ENCODE measurements around the gene NIPAL3.
A peak's percentile ranks its signal among the peaks of the same experiment; 100 is the strongest.

Gene NIPAL3

GRCh38 chr1:24501371-24502064, 85.9 kb downstream of the NIPAL3 start:
- no peaks in the 10 kb centered on the region for H3K9me3 ChIP-seq (ENCODE audit: control insufficient read depth, low read length)
- no peaks in the 10 kb centered on the region for H3K27me3 ChIP-seq (ENCODE audit: control insufficient read depth, insufficient read depth, low read length)
- H3K9ac ChIP-seq: no peak overlapping the region
- H3K4me2 ChIP-seq (ENCODE audit: low read length): peak overlapping the region; percentile 90
- peak overlapping the region; percentile 84 for H2AFZ ChIP-seq
- H3K79me2 ChIP-seq: no peaks in the 10 kb centered on the region
- TF ChIP-seq, protein P1, sequence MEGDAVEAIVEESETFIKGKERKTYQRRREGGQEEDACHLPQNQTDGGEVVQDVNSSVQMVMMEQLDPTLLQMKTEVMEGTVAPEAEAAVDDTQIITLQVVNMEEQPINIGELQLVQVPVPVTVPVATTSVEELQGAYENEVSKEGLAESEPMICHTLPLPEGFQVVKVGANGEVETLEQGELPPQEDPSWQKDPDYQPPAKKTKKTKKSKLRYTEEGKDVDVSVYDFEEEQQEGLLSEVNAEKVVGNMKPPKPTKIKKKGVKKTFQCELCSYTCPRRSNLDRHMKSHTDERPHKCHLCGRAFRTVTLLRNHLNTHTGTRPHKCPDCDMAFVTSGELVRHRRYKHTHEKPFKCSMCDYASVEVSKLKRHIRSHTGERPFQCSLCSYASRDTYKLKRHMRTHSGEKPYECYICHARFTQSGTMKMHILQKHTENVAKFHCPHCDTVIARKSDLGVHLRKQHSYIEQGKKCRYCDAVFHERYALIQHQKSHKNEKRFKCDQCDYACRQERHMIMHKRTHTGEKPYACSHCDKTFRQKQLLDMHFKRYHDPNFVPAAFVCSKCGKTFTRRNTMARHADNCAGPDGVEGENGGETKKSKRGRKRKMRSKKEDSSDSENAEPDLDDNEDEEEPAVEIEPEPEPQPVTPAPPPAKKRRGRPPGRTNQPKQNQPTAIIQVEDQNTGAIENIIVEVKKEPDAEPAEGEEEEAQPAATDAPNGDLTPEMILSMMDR (IDR thresholded peaks at IDR 0.05): no peak
- H3K4me1 ChIP-seq: no peaks in the 10 kb centered on the region
- H3K27ac ChIP-seq: peak overlapping the region; percentile 62
- H3K36me3 ChIP-seq (ENCODE audit: control insufficient read depth, insufficient read depth, low read length): no peaks in the 10 kb centered on the region
- H3K4me3 ChIP-seq (ENCODE audit: low read depth, low read length): peak overlapping the region; percentile 69

DNA sequence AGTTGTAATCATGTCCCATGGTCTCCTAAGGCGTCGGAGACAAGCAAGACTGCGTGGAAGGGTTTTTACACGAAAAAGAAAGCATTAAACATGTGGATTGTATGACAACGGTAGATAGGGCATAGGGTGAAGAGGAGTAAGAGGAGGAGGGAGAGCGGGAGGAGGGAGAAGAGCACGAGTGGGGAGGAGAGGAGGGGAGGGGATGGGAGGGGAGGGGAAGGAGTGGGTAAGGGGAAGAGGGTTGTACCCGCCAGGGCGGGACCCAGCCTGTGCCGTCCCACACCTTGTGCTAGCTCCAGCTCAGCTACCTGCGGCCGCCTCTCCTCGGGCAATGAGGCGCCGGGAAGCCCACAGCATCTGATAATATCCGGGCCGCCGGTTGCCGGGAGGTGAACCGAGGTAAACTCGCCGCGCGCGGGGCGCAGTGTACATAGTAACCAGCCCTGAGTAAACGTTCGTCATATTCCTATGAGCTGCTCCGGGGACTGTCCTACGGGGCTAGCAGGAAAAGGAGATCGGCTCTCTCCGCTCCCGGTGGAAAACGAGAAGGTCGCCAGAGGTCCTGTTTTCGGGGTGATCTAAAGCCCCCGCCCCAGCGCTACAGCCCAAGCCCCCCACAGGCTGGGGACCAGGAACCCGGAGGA, 86.6 kb downstream of the NIPAL3 start:
- TF ChIP-seq, protein P1 (IDR thresholded peaks at IDR 0.05): no peak

GRCh38 chr1:24502709-24503058, 87.1 kb downstream of the NIPAL3 start, which contains the start of gene RCAN3:
RCAN3 (plus strand) TSS chr1:24502836; CDS start chr1:24514373, 11,537 bp downstream.
- no peaks in the 10 kb centered on the region for H3K36me3 ChIP-seq (ENCODE audit: control insufficient read depth, insufficient read depth, low read length)
- no peaks in the 10 kb centered on the region for H3K4me1 ChIP-seq
- H3K9me3 ChIP-seq (ENCODE audit: control insufficient read depth, low read length): no peaks in the 10 kb centered on the region
- H3K27me3 ChIP-seq (ENCODE audit: control insufficient read depth, insufficient read depth, low read length): no peaks in the 10 kb centered on the region
- TF ChIP-seq, protein P1 (IDR thresholded peaks at IDR 0.05): no peak
- H2AFZ ChIP-seq: peak within 1 kb of the TSS; percentile 84
- H3K27ac ChIP-seq: peak within 1 kb of the TSS; percentile 62
- H3K4me3 ChIP-seq (ENCODE audit: low read depth, low read length): peak within 1 kb of the TSS; percentile 69
- H3K9ac ChIP-seq: no peak within 1 kb of the TSS
- no peaks in the 10 kb centered on the region for H3K79me2 ChIP-seq
- peak within 1 kb of the TSS; percentile 90 for H3K4me2 ChIP-seq (ENCODE audit: low read length)

More for the DNA sequence above, 86.6 kb downstream of the NIPAL3 start:
- H3K4me2 ChIP-seq (ENCODE audit: low read length): peak overlapping the region; percentile 90
- peak overlapping the region; percentile 62 for H3K27ac ChIP-seq
- H3K27me3 ChIP-seq (ENCODE audit: control insufficient read depth, insufficient read depth, low read length): no peaks in the 10 kb centered on the region
- no peaks in the 10 kb centered on the region for H3K4me1 ChIP-seq
- H3K9ac ChIP-seq: no peak overlapping the region
- H3K4me3 ChIP-seq (ENCODE audit: low read depth, low read length): peak overlapping the region; percentile 69
- H2AFZ ChIP-seq: peak overlapping the region; percentile 84
- no peaks in the 10 kb centered on the region for H3K36me3 ChIP-seq (ENCODE audit: control insufficient read depth, insufficient read depth, low read length)
- no peaks in the 10 kb centered on the region for H3K9me3 ChIP-seq (ENCODE audit: control insufficient read depth, low read length)
- no peaks in the 10 kb centered on the region for H3K79me2 ChIP-seq

DNA sequence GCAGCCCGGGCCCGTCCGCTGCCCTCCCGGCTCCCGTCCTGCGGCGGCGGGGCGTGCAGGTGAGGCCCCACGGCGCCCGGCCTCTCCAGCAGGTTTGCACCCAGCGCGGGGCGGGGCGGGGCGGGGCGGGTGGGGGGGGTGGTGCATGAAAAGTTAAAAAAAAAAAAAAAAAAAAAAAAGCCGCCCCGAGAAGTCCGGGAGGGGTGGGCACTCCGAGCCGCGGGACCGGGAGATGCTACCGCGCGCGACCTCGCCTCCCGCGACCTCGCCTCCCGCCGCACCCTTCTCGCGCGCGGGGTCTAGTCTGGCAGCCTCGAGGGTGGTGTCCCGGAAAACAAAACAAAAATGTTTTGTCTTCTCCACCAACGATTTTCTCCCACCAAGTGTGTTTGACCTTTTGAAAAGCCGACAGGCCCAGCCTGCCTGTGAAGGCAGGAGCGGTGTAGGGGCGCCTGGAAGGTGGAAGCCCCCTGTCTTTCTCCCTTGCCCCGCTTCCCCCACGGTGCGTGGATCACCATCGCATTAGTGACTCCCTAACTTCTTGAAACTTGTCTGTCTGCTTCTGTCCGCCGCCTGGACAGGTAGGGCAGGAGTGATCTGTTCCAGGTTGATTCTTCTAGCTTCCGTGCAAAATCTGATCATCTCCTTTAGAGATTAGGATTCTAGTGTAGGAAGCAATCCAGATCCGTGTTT, 87.6 kb downstream of the NIPAL3 start:
- Histone ChIP-seq H3K36me3 (ENCODE audit: control insufficient read depth, insufficient read depth, low read length) (no peaks in the 10 kb centered on the region), H3K27me3 (ENCODE audit: control insufficient read depth, insufficient read depth, low read length) (no peaks in the 10 kb centered on the region), H3K79me2 (no peaks in the 10 kb centered on the region), H3K27ac (peak overlapping the region; percentile 11), H3K9me3 (ENCODE audit: control insufficient read depth, low read length) (no peaks in the 10 kb centered on the region), H2AFZ (peak overlapping the region; percentile 65), H3K9ac (no peak overlapping the region), H3K4me2 (ENCODE audit: low read length) (peak overlapping the region; percentile 82), H3K4me3 (ENCODE audit: low read depth, low read length) (peak overlapping the region; percentile 57), H3K4me1 (no peaks in the 10 kb centered on the region)
- TF ChIP-seq, protein P1 (IDR thresholded peaks at IDR 0.05): no peak

Data from parathyroid adenoma (tissue), 2 donors.